ENCODE measurements around the gene TBKBP1. TPM values are rescaled to one million over a fixed set of nuclear protein-coding genes. Genes with fewer than 3 reads are reported as not detected.

The TBKBP1 gene
- total and polyA plus RNA-seq, 9 donors, result 6.0 to 28.8 (median 22.8) TPM

DNA sequence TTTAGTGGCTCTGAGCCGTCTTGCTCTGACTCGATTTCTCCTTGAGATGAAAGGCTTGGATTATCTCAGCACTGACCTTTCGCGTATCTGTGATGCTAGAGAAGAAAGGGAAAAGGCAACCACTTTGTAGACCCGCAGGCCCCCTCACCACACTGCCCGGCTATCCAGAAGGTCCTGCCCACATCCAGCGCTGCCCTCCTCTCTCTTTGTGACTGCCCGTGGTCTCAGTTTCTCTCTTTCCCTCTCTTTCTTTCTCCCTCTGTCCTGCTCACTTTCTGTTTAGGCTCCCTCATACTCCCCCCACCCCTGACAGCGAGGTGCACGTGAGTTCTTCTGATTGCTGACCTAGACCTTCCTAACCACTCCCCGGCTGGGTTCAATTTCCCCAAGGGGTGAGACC is 26.2 kb downstream of the TBKBP1 start:
- no peak for DNase-seq
- H3K27me3 ChIP-seq, result no peaks in the 10 kb centered on the region
- H3K4me3 ChIP-seq, result no peak overlapping the region
- TF ChIP-seq POLR2A (IDR thresholded peaks at IDR 0.05), result no peak
- TF ChIP-seq, protein P1, sequence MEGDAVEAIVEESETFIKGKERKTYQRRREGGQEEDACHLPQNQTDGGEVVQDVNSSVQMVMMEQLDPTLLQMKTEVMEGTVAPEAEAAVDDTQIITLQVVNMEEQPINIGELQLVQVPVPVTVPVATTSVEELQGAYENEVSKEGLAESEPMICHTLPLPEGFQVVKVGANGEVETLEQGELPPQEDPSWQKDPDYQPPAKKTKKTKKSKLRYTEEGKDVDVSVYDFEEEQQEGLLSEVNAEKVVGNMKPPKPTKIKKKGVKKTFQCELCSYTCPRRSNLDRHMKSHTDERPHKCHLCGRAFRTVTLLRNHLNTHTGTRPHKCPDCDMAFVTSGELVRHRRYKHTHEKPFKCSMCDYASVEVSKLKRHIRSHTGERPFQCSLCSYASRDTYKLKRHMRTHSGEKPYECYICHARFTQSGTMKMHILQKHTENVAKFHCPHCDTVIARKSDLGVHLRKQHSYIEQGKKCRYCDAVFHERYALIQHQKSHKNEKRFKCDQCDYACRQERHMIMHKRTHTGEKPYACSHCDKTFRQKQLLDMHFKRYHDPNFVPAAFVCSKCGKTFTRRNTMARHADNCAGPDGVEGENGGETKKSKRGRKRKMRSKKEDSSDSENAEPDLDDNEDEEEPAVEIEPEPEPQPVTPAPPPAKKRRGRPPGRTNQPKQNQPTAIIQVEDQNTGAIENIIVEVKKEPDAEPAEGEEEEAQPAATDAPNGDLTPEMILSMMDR (IDR thresholded peaks at IDR 0.05), result no peak
- TF ChIP-seq EP300 (IDR thresholded peaks at IDR 0.05), result no peak
- intact Hi-C loops (cut with DNase I), result no loop called here
- no peaks in the 10 kb centered on the region for H3K36me3 ChIP-seq
- 48 to 64% (median 54%) methylated on average over 11 of the region's 11 CpGs for WGBS, 3 donors
- no peaks in the 10 kb centered on the region for H3K4me1 ChIP-seq (ENCODE audit: insufficient read depth)
- no peaks in the 10 kb centered on the region for H3K9me3 ChIP-seq
- no peak overlapping the region for H3K27ac ChIP-seq

DNA sequence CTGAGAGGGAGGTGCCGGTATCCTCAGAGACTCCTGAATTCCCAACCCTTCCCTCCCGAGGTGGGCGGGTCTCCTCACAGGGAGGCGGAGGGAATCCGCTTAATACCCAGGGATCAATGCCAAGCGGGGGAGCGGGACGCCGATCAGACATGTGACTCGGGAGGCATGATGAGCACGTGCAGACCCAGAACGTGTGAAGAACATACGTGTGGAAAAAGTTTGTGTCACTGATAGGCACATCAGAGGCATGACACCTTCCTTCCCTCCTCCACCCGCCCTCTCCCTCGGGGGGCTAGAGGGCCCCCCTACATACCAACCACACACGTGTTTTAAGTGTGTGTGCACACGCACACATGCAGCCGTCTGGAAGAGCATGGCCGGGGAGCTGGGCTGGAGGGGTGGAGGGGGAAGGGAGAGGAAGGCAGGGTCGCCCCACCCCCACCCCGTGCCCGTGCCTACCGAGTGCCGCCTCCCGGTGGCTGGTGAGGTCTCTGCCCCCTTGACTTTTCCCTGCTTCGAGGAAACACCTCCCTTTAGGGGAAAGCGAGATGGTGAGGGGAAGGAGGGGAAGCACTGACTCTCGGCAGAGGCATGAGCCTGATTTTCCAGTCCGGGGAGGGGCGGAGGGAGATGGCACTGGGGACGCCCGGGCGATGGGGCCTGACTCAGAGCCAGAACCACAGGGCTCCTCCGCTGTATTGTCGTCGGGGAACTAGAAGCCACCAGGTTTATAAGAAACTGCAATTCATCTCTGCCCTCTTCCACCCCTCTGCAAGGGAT is 27.0 kb downstream of the TBKBP1 start:
- 4 to 5% (median 4%) methylated on average over 35 to 36 of the region's 36 CpGs for WGBS, 3 donors
- intact Hi-C loops (cut with DNase I), result no loop called here
- no peak for TF ChIP-seq POLR2A (IDR thresholded peaks at IDR 0.05)
- no peaks in the 10 kb centered on the region for H3K9me3 ChIP-seq
- no peaks in the 10 kb centered on the region for H3K4me1 ChIP-seq (ENCODE audit: insufficient read depth)
- no peaks in the 10 kb centered on the region for H3K27me3 ChIP-seq
- no peak for DNase-seq
- H3K4me3 ChIP-seq, result no peak overlapping the region
- no peaks in the 10 kb centered on the region for H3K36me3 ChIP-seq
- no peak overlapping the region for H3K27ac ChIP-seq

DNA sequence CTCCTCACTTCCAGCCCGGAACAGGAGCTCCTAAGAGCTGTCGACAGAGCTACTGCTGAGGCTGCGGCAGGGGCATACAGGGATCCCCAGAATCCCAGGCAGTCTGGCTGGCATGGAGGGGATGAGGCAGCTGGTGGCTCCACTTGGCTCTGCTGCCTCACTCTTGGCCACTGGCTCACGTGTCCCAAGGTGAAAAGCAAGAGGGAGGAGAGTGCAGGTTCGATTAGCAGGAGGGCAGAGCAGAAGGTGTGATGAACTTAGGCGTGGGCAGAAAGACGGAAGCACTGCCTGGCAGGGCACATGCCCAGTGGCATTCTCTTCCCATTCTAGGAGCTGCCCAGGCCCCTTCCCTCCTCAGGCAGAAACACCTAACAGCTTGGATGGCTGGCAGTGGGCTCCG is 27.8 kb downstream of the TBKBP1 start:
- Histone ChIP-seq H3K4me1 (ENCODE audit: insufficient read depth) (no peaks in the 10 kb centered on the region), H3K36me3 (no peaks in the 10 kb centered on the region), H3K9me3 (no peaks in the 10 kb centered on the region), H3K4me3 (no peak overlapping the region), H3K27ac (no peak overlapping the region), H3K27me3 (no peaks in the 10 kb centered on the region)
- no peak for DNase-seq
- TF ChIP-seq EP300 (IDR thresholded peaks at IDR 0.05) (no peak), POLR2A (IDR thresholded peaks at IDR 0.05) (no peak)
- TF ChIP-seq, protein P1 (IDR thresholded peaks at IDR 0.05), result no peak
- intact Hi-C loops (cut with DNase I), result no loop called here
- WGBS, 3 donors, result 35 to 45% (median 44%) methylated on average over 8 of the region's 8 CpGs

DNA sequence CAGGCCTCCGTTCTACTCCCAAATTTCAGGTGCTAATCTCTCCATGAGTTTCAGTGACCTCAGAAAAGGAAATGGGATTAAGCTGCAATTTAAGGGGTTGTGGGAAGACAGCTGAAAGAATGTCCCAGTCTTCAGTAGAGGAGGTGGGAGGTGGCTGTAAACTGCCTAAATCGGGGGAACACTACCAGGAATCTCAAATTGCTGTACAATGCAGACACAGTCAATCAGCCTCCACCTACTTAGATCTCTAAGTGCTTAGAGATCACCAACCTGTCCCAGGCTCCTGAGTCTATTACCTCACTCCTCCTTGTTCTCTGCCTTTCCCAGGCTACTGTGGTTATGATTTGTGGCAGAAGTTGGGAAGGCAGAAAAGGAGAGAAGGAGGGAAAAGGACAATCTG is 30.7 kb downstream of the TBKBP1 start:
- Histone ChIP-seq H3K27ac (no peak overlapping the region), H3K36me3 (no peaks in the 10 kb centered on the region), H3K27me3 (no peaks in the 10 kb centered on the region), H3K9me3 (no peaks in the 10 kb centered on the region), H3K4me1 (ENCODE audit: insufficient read depth) (no peaks in the 10 kb centered on the region), H3K4me3 (no peak overlapping the region)
- no peak for DNase-seq
- intact Hi-C loops (cut with DNase I), result no loop called here
- 49 to 58% (median 57%) methylated on average over 2 of the region's 2 CpGs for WGBS, 3 donors
- TF ChIP-seq POLR2A (IDR thresholded peaks at IDR 0.05) (no peak), EP300 (IDR thresholded peaks at IDR 0.05) (no peak)
- TF ChIP-seq, protein P1 (IDR thresholded peaks at IDR 0.05), result no peak

DNA sequence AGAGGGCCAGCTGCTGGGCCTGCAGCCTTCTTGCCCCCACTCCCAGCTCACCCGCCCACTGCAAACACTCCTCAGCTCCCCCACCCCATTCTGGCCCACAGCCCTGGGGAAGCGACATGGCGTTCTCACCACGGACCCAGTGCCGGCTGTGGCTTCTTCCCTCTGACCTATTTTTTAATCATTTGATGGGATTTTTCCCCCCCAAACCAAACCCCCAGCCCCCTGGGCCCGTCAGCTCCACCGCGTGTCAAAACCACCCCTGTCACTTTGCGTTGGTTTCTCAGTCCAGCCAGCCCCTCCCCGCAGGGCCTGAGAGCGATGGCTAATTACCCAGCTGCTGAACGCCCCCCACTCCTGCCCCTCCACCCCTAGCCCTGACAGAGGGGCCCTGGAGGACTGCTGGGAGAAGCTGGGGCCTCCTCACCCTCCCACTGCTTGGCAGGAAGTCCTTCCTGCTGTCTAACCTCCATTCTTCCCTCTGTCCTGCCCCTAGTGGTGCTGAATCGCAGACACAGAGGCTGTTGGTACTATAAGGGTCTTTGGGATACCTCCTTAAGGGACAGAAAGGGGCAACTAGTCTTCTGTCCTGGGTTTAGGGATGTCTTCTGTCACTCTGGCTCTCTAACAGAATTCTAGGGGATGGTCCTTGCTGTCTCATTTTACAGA is 31.6 kb downstream of the TBKBP1 start:
- no peaks in the 10 kb centered on the region for H3K9me3 ChIP-seq
- no peak overlapping the region for H3K4me3 ChIP-seq
- DNase-seq, result no peak
- H3K36me3 ChIP-seq, result no peaks in the 10 kb centered on the region
- WGBS, 3 donors, result 40 to 48% (median 43%) methylated on average over 13 of the region's 13 CpGs
- intact Hi-C loops (cut with DNase I), result no loop called here
- no peak overlapping the region for H3K27ac ChIP-seq
- H3K4me1 ChIP-seq (ENCODE audit: insufficient read depth), result no peaks in the 10 kb centered on the region
- no peaks in the 10 kb centered on the region for H3K27me3 ChIP-seq
- TF ChIP-seq, protein P1 (IDR thresholded peaks at IDR 0.05), result no peak
- TF ChIP-seq EP300 (IDR thresholded peaks at IDR 0.05) (no peak), POLR2A (IDR thresholded peaks at IDR 0.05) (no peak)

Measured in ovary (tissue), 9 donors.